ENCODE results near the gene SAMD10. TPM values are rescaled to one million over a fixed set of nuclear protein-coding genes. Genes with fewer than 3 reads are reported as not detected.
"Not testable (repeated sequence)": the region's sequence is repeated elsewhere in the genome, so short reads cannot be mapped to it uniquely, and the experiment has no call there.

The SAMD10 gene
- polyA plus RNA-seq, 4 donors, result 7.2 to 10.2 (median 8.3) TPM

GRCh38 chr20:63970714-63971431 is 8.6 kb downstream of the SAMD10 start:
- DNase-seq (ENCODE audit: low read depth in 4 of 4, low spot score in 3 of 4), result no peak

- no peak for DNase-seq (ENCODE audit: low read depth in 4 of 4, low spot score in 3 of 4)
These were observed 9.4 kb downstream of the SAMD10 start, which contains the start of gene ZNF512B for GRCh38 chr20:63969838-63970713. Gene ZNF512B, minus strand, starts transcription at chr20:63969930. Its CDS starts 1,980 bp downstream, at chr20:63967950.

GRCh38 chr20:63968928-63969760 is 10.3 kb downstream of the SAMD10 start:
- no peak for DNase-seq (ENCODE audit: low read depth in 4 of 4, low spot score in 3 of 4)

GRCh38 chr20:63968136-63968927 is 11.1 kb downstream of the SAMD10 start:
- DNase-seq (ENCODE audit: low read depth in 4 of 4, low spot score in 3 of 4), result no peak

GRCh38 chr20:63967330-63968135 is 11.9 kb downstream of the SAMD10 start:
- no peak for DNase-seq (ENCODE audit: low read depth in 4 of 4, low spot score in 3 of 4)

GRCh38 chr20:63966944-63967322 is 12.5 kb downstream of the SAMD10 start:
- no peak for DNase-seq (ENCODE audit: low read depth in 4 of 4, low spot score in 3 of 4)

GRCh38 chr20:63966172-63966943 is 13.1 kb downstream of the SAMD10 start:
- DNase-seq (ENCODE audit: low read depth in 4 of 4, low spot score in 3 of 4), result no peak

GRCh38 chr20:63964412-63964811 is 15.0 kb downstream of the SAMD10 start:
- no peak for DNase-seq (ENCODE audit: low read depth in 4 of 4, low spot score in 3 of 4)

GRCh38 chr20:63963784-63964301 is 15.6 kb downstream of the SAMD10 start:
- no peak for DNase-seq (ENCODE audit: low read depth in 4 of 4, low spot score in 3 of 4)

- no peak for DNase-seq (ENCODE audit: low read depth in 4 of 4, low spot score in 3 of 4)
These were observed 16.1 kb downstream of the SAMD10 start for GRCh38 chr20:63963348-63963741.

GRCh38 chr20:63962426-63963347 is 16.8 kb downstream of the SAMD10 start:
- DNase-seq (ENCODE audit: low read depth in 4 of 4, low spot score in 3 of 4), result no peak

GRCh38 chr20:63961664-63962425 is 17.6 kb downstream of the SAMD10 start:
- no peak for DNase-seq (ENCODE audit: low read depth in 4 of 4, low spot score in 3 of 4)

GRCh38 chr20:63960654-63961621 is 18.5 kb downstream of the SAMD10 start:
- DNase-seq (ENCODE audit: low read depth in 4 of 4, low spot score in 3 of 4), result not testable (repeated sequence)

- DNase-seq (ENCODE audit: low read depth in 4 of 4, low spot score in 3 of 4), result no peak
These were observed 19.8 kb downstream of the SAMD10 start for GRCh38 chr20:63959699-63960075.

- no peak for DNase-seq (ENCODE audit: low read depth in 4 of 4, low spot score in 3 of 4)
These were observed 20.3 kb downstream of the SAMD10 start for GRCh38 chr20:63958964-63959698.
